B cell (primary cell): ENCODE data around the gene CSRP2. TPM values are rescaled to one million over a fixed set of nuclear protein-coding genes. Genes with fewer than 3 reads are reported as not detected.

ENCODE experiments used
- ATAC-seq: fragments of 200-7000 bp; cut with Tn5 transposase; one replicate; pipeline ENCODE4 v1.10.0; 2021; ENCODE audit warnings: low read depth, mild to moderate bottlenecking, moderate number of reproducible peaks, moderate library complexity
- CTCF ChIA-PET: fragments of 350-600 bp; sonication (Branson Sonifier 250); formaldehyde crosslinking; loops from one replicate; lab custom pipeline; 2021; ENCODE audit warnings: antibody characterized with exemption, inconsistent platforms; lab: Charles Lee
- POLR2A ChIA-PET: fragments of 350-600 bp; sonication (Branson Sonifier 250); formaldehyde crosslinking; loops from one replicate; lab custom pipeline; 2021; ENCODE audit warnings: antibody characterized with exemption; lab: Charles Lee
- DNase-seq: peaks from one replicate; pipeline ENCODE4 v3.0.0; 2013
- H2AFZ ChIP-seq: 2 replicates; pipeline ENCODE4 v1.6.1; 2012; ENCODE audit warnings: mild to moderate bottlenecking, low read depth, low read length; ENCODE audit not compliant: insufficient read depth, poor library complexity, severe bottlenecking
- H3K27ac ChIP-seq, 2 donors: 1 replicate in 1 of 2; 2 replicates in 1 of 2; pipeline ENCODE4 v1.5.1; 2012 to 2013; ENCODE audit warnings: low read length in 2 of 2, mild to moderate bottlenecking in 2 of 2, moderate library complexity in 1 of 2
- H3K27me3 ChIP-seq, 4 experiments: fragments of 200-600 bp in 1 of 4; sonication (generic) in 1 of 4; replicated peaks in 1 of 4; 1 replicate in 2 of 4; 2 replicates in 2 of 4; pipeline versions ENCODE4 v1.6.1 to v1.7.0; 2013 to 2016; ENCODE audit warnings: low read length in 3 of 4, mild to moderate bottlenecking in 2 of 4, mixed read lengths in 1 of 4, moderate library complexity in 1 of 4; ENCODE audit not compliant: insufficient read depth in 4 of 4, control insufficient read depth in 3 of 4; ENCODE audit errors: control extremely low read depth in 1 of 4
- H3K36me3 ChIP-seq, 2 experiments: replicated peaks in 1 of 2; 1 replicate in 1 of 2; 2 replicates in 1 of 2; pipeline versions ENCODE4 v1.6.1 to v1.7.1; 2013; ENCODE audit warnings: low read length in 1 of 2; ENCODE audit not compliant: insufficient read depth in 2 of 2, control insufficient read depth in 1 of 2; ENCODE audit errors: control extremely low read depth in 1 of 2, extremely low read depth in 1 of 2
- H3K4me1 ChIP-seq, 2 donors: fragments of 200-600 bp in 1 of 2; sonication (generic) in 1 of 2; 1 replicate in 1 of 2; 2 replicates in 1 of 2; pipeline versions ENCODE4 v1.5.1 to v1.6.1; 2013 to 2017; ENCODE audit warnings: low read length in 2 of 2; ENCODE audit not compliant: control insufficient read depth in 2 of 2, insufficient read depth in 2 of 2
- H3K4me2 ChIP-seq: replicated peaks from 2 replicates; pipeline ENCODE3; 2012; ENCODE audit warnings: mild to moderate bottlenecking, low read depth, low read length; ENCODE audit not compliant: poor library complexity, severe bottlenecking
- H3K4me3 ChIP-seq, 5 experiments: fragments of 200-600 bp in 1 of 5; sonication (generic) in 1 of 5; 1 replicate in 3 of 5; 2 replicates in 2 of 5; pipeline versions ENCODE4 v1.5.1 to v1.7.0; 2011 to 2016; ENCODE audit warnings: low read length in 4 of 5, mild to moderate bottlenecking in 4 of 5, low read depth in 2 of 5, control low read depth in 1 of 5, moderate library complexity in 1 of 5; ENCODE audit not compliant: insufficient read depth in 1 of 5; ENCODE audit errors: control extremely low read depth in 1 of 5, extremely low read depth in 1 of 5
- H3K79me2 ChIP-seq: fragments of 200-600 bp; sonication (generic); one replicate; pipeline ENCODE4 v1.6.0; 2016; ENCODE audit warnings: low read length; ENCODE audit not compliant: control insufficient read depth, insufficient read depth
- H3K9ac ChIP-seq: fragments of 200-600 bp; sonication (generic); 2 replicates; pipeline ENCODE4 v1.6.1; 2017; ENCODE audit warnings: mild to moderate bottlenecking, low read length, moderate library complexity
- H3K9me3 ChIP-seq, 3 donors: one replicate each; pipeline versions ENCODE4 v1.6.1 to v1.7.1; 2013; ENCODE audit warnings: low read length in 2 of 3; ENCODE audit not compliant: control insufficient read depth in 2 of 3, insufficient read depth in 1 of 3; ENCODE audit errors: control extremely low read depth in 1 of 3
- H4K20me1 ChIP-seq: 2 replicates; pipeline ENCODE4 v1.6.0; 2012; ENCODE audit warnings: mild to moderate bottlenecking, low read length; ENCODE audit not compliant: insufficient read depth, control insufficient read depth, poor library complexity, severe bottlenecking
- H3K27ac Mint-ChIP-seq: one replicate; pipeline ENCODE4 v1.8.0; 2021; ENCODE audit warnings: mixed read lengths
- H3K27me3 Mint-ChIP-seq: one replicate; pipeline ENCODE4 v1.8.0; 2021; ENCODE audit warnings: mixed read lengths
- H3K4me1 Mint-ChIP-seq: one replicate; pipeline ENCODE4 v1.8.0; 2021; ENCODE audit warnings: mixed read lengths
- H3K4me3 Mint-ChIP-seq: one replicate; pipeline ENCODE4 v1.8.0; 2021; ENCODE audit warnings: mixed read lengths
- H3K9me3 Mint-ChIP-seq: one replicate; pipeline ENCODE4 v1.8.0; 2022; ENCODE audit warnings: mixed read lengths; ENCODE audit not compliant: insufficient read depth
- EZH2 ChIP-seq: IDR thresholded peaks from 2 replicates; pipeline ENCODE4 v1.6.1; 2012; ENCODE audit warnings: borderline replicate concordance, low read depth, mild to moderate bottlenecking, moderate library complexity, low read length; ENCODE audit not compliant: insufficient read depth, poor library complexity, severe bottlenecking
- WGBS: methylation state at CpG from one replicate; pipeline ENCODE4 v1.1.5; 2013; ENCODE audit warnings: missing lambda C conversion rate; ENCODE audit not compliant: insufficient coverage; 5-methylcytosine and 5-hydroxymethylcytosine counted together
- intact Hi-C: fragments of 100-400 bp; cut with micrococcal nuclease; formaldehyde crosslinking; loops from one replicate; pipeline ENCODE4 v1.10.0; 2022
- polyA plus RNA-seq: library from polyadenylated mRNA; depleted of rRNA; stranded (reverse); fragments of >200 nt; gene quantifications from 2 replicates; pipeline ENCODE4 v1.2.3, GENCODE V29; 2012
- total RNA-seq, 2 donors: library from RNA; stranded (reverse); fragments of 120-200 nt in 1 of 2; gene quantifications; 1 replicate in 1 of 2; 2 replicates in 1 of 2; pipeline versions ENCODE4 v1.2.3 to v1.2.4, GENCODE V29; 2013 to 2022
- TF ChIP-seq, protein P1 (sequence below): fragments of 200-600 bp; IDR thresholded peaks from one replicate; pipeline ENCODE4 v1.8.0; 2022; ENCODE audit warnings: antibody characterized with exemption, mild to moderate bottlenecking

Gene CSRP2
- total and polyA plus RNA-seq, 2 donors (not counting 1 experiment from before 2014, with no cell fraction given), result 0.44 TPM; not detected in 1

DNA sequence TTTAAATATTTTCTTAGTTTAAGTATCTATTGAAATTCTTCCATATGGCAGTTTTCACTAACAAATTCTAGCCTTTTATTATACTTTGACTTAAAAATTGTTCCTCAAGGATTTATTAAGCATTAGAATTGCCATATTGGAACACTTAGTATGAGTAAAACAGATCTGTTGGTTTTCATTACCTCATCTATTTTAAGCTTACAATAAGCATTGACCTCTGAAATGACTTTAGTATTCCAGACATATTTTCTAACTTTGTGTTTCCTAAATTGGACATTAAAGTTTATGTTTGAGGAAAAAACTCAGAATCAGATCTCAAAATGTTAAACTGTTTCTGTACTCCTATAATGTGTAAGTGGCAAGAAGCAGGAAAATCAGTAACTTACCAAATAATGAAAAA, 48.4 kb downstream of the CSRP2 start:
- H3K27me3 Mint-ChIP-seq, result no peaks in the 10 kb centered on the region
- no peak overlapping the region for H3K4me2 ChIP-seq
- no peaks in the 10 kb centered on the region for H4K20me1 ChIP-seq
- peaks cover 10 to 41% of the 10 kb centered on the region in 2 experiments for H3K36me3 ChIP-seq
- H3K27ac ChIP-seq, result no peak overlapping the region
- no peaks in the 10 kb centered on the region for H3K79me2 ChIP-seq
- no peak for TF ChIP-seq EZH2
- TF ChIP-seq, protein P1, sequence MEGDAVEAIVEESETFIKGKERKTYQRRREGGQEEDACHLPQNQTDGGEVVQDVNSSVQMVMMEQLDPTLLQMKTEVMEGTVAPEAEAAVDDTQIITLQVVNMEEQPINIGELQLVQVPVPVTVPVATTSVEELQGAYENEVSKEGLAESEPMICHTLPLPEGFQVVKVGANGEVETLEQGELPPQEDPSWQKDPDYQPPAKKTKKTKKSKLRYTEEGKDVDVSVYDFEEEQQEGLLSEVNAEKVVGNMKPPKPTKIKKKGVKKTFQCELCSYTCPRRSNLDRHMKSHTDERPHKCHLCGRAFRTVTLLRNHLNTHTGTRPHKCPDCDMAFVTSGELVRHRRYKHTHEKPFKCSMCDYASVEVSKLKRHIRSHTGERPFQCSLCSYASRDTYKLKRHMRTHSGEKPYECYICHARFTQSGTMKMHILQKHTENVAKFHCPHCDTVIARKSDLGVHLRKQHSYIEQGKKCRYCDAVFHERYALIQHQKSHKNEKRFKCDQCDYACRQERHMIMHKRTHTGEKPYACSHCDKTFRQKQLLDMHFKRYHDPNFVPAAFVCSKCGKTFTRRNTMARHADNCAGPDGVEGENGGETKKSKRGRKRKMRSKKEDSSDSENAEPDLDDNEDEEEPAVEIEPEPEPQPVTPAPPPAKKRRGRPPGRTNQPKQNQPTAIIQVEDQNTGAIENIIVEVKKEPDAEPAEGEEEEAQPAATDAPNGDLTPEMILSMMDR, result no peak
- H3K27ac Mint-ChIP-seq, result no peak overlapping the region
- ATAC-seq (no peak), DNase-seq (no peak)
- no peak overlapping the region for H3K9ac ChIP-seq
- no peaks in the 10 kb centered on the region for H3K9me3 Mint-ChIP-seq
- H3K27me3 ChIP-seq, result no peaks in the 10 kb centered on the region
- no peak overlapping the region for H3K4me3 Mint-ChIP-seq
- no peaks in the 10 kb centered on the region for H3K4me1 ChIP-seq
- H3K4me3 ChIP-seq, result no peak overlapping the region
- CTCF ChIA-PET, result no interaction called here
- no peaks in the 10 kb centered on the region for H3K4me1 Mint-ChIP-seq
- no peak overlapping the region for H2AFZ ChIP-seq
- intact Hi-C loops, result no loop called here
- POLR2A ChIA-PET, result no interaction called here
- peaks cover 0 to 6% (median 0%) of the 10 kb centered on the region in 3 donors for H3K9me3 ChIP-seq

DNA sequence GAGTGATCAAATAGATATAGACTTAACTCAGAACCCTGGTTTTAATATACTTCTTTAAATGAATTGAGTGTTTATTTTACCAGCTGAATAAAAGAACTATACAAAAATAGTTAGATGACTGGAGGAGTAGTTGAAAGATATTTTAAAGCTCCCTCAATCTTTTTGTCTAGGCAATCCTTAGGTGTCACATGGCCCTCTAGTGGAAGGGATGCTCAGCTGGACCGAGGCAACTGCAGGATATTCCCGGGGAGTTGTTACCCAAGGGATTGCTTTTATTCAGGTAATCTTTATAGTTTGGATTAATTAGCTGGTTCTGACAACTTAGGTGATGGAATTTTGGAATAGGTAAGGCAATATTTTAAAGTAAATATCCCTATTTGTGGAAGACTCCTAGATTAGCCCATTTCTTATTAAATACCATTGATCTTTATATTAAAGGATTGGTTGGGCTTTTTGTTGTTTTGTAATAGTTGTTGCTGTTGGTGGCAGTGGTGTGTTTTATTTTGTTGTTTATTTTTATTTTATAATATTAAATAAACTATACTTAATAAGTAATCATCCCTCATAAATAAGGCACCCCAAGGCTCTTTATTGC, 57.8 kb downstream of the CSRP2 start:
- Histone ChIP-seq H3K4me3 (no peak overlapping the region), H2AFZ (no peak overlapping the region), H3K36me3 (peaks cover 3 to 36% of the 10 kb centered on the region in 2 experiments), H3K27ac (no peak overlapping the region), H3K79me2 (no peaks in the 10 kb centered on the region), H3K9ac (no peak overlapping the region), H4K20me1 (no peaks in the 10 kb centered on the region), H3K4me2 (no peak overlapping the region), H3K27me3 (no peaks in the 10 kb centered on the region), H3K4me1 (no peaks in the 10 kb centered on the region), H3K9me3 (no peaks in the 10 kb centered on the region)
- H3K4me3 Mint-ChIP-seq, result no peak overlapping the region
- WGBS, result no CpG with 5 or more reads among the region's 2 CpGs
- no peaks in the 10 kb centered on the region for H3K9me3 Mint-ChIP-seq
- no peak for TF ChIP-seq EZH2
- TF ChIP-seq, protein P1, result no peak
- intact Hi-C loops, result no loop called here
- DNase-seq (no peak), ATAC-seq (no peak)
- no peaks in the 10 kb centered on the region for H3K27me3 Mint-ChIP-seq
- no peak overlapping the region for H3K27ac Mint-ChIP-seq
- H3K4me1 Mint-ChIP-seq, result no peaks in the 10 kb centered on the region
- CTCF ChIA-PET, result interaction anchor here (2.1 kb wide), 1 partner anchor 199 kb away, joined by 12 read pairs; no protein-coding TSS in a partner anchor
- POLR2A ChIA-PET, result no interaction called here
